IMR-90 (cell line): ENCODE measurements around the gene SH2D4B. TPM values are rescaled to one million over a fixed set of nuclear protein-coding genes. Genes with fewer than 3 reads are reported as not detected.

Experiments used
- ATAC-seq: fragments of 200-7000 bp; cut with Tn5 transposase; 2 replicates; pipeline ENCODE4 v1.9.1; 2020; ENCODE audit warnings: low read depth, mild to moderate bottlenecking, moderate library complexity
- BruUV-seq: library from RNA; stranded (reverse); fragments of 400-500 nt; replicated peaks from 2 replicates; lab custom pipeline; 2021; lab: Mats Ljungman, UMichigan
- CTCF ChIA-PET: fragments of 300-600 bp; formaldehyde crosslinking; extraction: SDS; loops from one replicate; lab custom pipeline; 2021; ENCODE audit warnings: antibody characterized with exemption; lab: Yijun Ruan, JAX
- POLR2A ChIA-PET: fragments of 300-600 bp; sonication (Branson Sonifier 250); formaldehyde crosslinking; loops from one replicate; lab custom pipeline; 2022; ENCODE audit warnings: antibody characterized with exemption; ENCODE audit not compliant: unreplicated experiment; lab: Charles Lee
- DNase-seq: peaks from one replicate; pipeline ENCODE4 v3.0.0; 2013
- H2AFZ ChIP-seq: replicated peaks from 2 replicates; pipeline ENCODE3; 2013; ENCODE audit warnings: low read length, mild to moderate bottlenecking; ENCODE audit not compliant: poor library complexity
- H2AK5ac ChIP-seq: 2 replicates; pipeline ENCODE4 v1.6.1; 2013; ENCODE audit warnings: low read depth, low read length, inconsistent platforms
- H2AK9ac ChIP-seq: replicated peaks from 2 replicates; pipeline ENCODE3; 2013; ENCODE audit warnings: mild to moderate bottlenecking, low read depth, low read length, moderate library complexity; ENCODE audit not compliant: poor library complexity
- H2BK120ac ChIP-seq: 2 replicates; pipeline ENCODE4 v1.6.1; 2013; ENCODE audit warnings: low read depth, low read length, inconsistent platforms
- H2BK15ac ChIP-seq: 3 replicates; pipeline ENCODE4 v1.6.1; 2013; ENCODE audit warnings: low read depth, low read length, inconsistent platforms
- H2BK20ac ChIP-seq: 2 replicates; pipeline ENCODE4 v1.6.1; 2013; ENCODE audit warnings: low read depth, mild to moderate bottlenecking, inconsistent platforms, low read length, moderate library complexity
- H2BK5ac ChIP-seq: 2 replicates; pipeline ENCODE4 v1.6.1; 2013; ENCODE audit warnings: mild to moderate bottlenecking, low read depth, low read length, inconsistent platforms; ENCODE audit not compliant: poor library complexity, severe bottlenecking
- H3K14ac ChIP-seq: replicated peaks from 2 replicates; pipeline ENCODE4 v1.6.1; 2013; ENCODE audit warnings: low read depth, low read length, inconsistent platforms
- H3K18ac ChIP-seq: 2 replicates; pipeline ENCODE4 v1.6.1; 2013; ENCODE audit warnings: low read depth, low read length, control low read depth
- H3K23ac ChIP-seq: 2 replicates; pipeline ENCODE4 v1.6.1; 2013; ENCODE audit warnings: low read depth, low read length, inconsistent platforms
- H3K27ac ChIP-seq: 2 replicates; pipeline ENCODE4 v1.5.1; 2013; ENCODE audit warnings: mild to moderate bottlenecking, control low read depth, low read length; ENCODE audit not compliant: insufficient read depth
- H3K27me3 ChIP-seq: 2 replicates; pipeline ENCODE4 v1.6.1; 2013; ENCODE audit warnings: low read length; ENCODE audit not compliant: control insufficient read depth, insufficient read depth
- H3K36me3 ChIP-seq: 2 replicates; pipeline ENCODE4 v1.6.1; 2013; ENCODE audit warnings: low read length, mixed read lengths; ENCODE audit not compliant: control insufficient read depth, insufficient read depth
- H3K4ac ChIP-seq: 2 replicates; pipeline ENCODE4 v1.6.1; 2013; ENCODE audit warnings: low read depth, low read length, inconsistent platforms
- H3K4me1 ChIP-seq: 2 replicates; pipeline ENCODE4 v1.6.1; 2013; ENCODE audit warnings: low read length, mixed read lengths; ENCODE audit not compliant: control insufficient read depth, insufficient read depth
- H3K4me2 ChIP-seq: 2 replicates; pipeline ENCODE4 v1.6.1; 2013; ENCODE audit warnings: low read depth, mild to moderate bottlenecking, control low read depth, low read length, moderate library complexity
- H3K4me3 ChIP-seq: 2 replicates; pipeline ENCODE4 v1.5.1; 2013; ENCODE audit warnings: low read depth, mild to moderate bottlenecking, control low read depth, low read length, moderate library complexity; ENCODE audit not compliant: insufficient read depth
- H3K56ac ChIP-seq: 2 replicates; pipeline ENCODE4 v1.6.1; 2013; ENCODE audit warnings: low read length, inconsistent platforms; ENCODE audit not compliant: insufficient read depth; ENCODE audit errors: extremely low read depth
- H3K79me1 ChIP-seq, 2 experiments: 2 replicates each; pipeline ENCODE4 v1.6.1; 2013; ENCODE audit warnings: low read length in 2 of 2, inconsistent platforms in 1 of 2, low read depth in 1 of 2
- H3K9ac ChIP-seq: 2 replicates; pipeline ENCODE4 v1.6.1; 2013; ENCODE audit warnings: low read depth, low read length, control low read depth
- H3K9me1 ChIP-seq: 2 replicates; pipeline ENCODE4 v1.6.1; 2013; ENCODE audit warnings: low read length, inconsistent platforms; ENCODE audit not compliant: insufficient read depth
- H3K9me3 ChIP-seq: 2 replicates; pipeline ENCODE4 v1.6.1; 2013; ENCODE audit warnings: low read length; ENCODE audit not compliant: control insufficient read depth, insufficient read depth
- H4K20me1 ChIP-seq: 2 replicates; pipeline ENCODE4 v1.6.1; 2013; ENCODE audit warnings: low read length, inconsistent platforms; ENCODE audit not compliant: insufficient read depth
- H4K5ac ChIP-seq: 2 replicates; pipeline ENCODE4 v1.6.1; 2013; ENCODE audit warnings: mild to moderate bottlenecking, low read depth, low read length, control low read depth
- H4K8ac ChIP-seq, 2 experiments: 2 replicates each; pipeline ENCODE4 v1.6.1; 2013; ENCODE audit warnings: low read depth in 2 of 2, low read length in 2 of 2, control low read depth in 1 of 2, inconsistent platforms in 1 of 2
- H4K91ac ChIP-seq: 2 replicates; pipeline ENCODE4 v1.6.1; 2013; ENCODE audit warnings: low read depth, low read length, inconsistent platforms; ENCODE audit not compliant: insufficient read depth
- BHLHE40 ChIP-seq: fragments of 150-350 bp; IDR thresholded peaks from 2 replicates; pipeline ENCODE4 v1.6.1; 2016; ENCODE audit warnings: mild to moderate bottlenecking, low read depth, low read length
- CEBPB ChIP-seq: IDR thresholded peaks from 2 replicates; pipeline ENCODE4 v1.6.1; 2012; ENCODE audit warnings: low read depth, low read length, improper control_type of control experiment
- CHD1 ChIP-seq: IDR thresholded peaks from 2 replicates; pipeline ENCODE4 v1.6.1; 2012; ENCODE audit warnings: low read depth, low read length, improper control_type of control experiment
- MAZ ChIP-seq: IDR thresholded peaks from 2 replicates; pipeline ENCODE4 v1.6.1; 2012; ENCODE audit warnings: low read depth, mild to moderate bottlenecking, low read length, improper control_type of control experiment, moderate library complexity, borderline replicate concordance
- NFE2L2 ChIP-seq: fragments of 150-350 bp; IDR thresholded peaks from 2 replicates; pipeline ENCODE4 v1.6.1; 2016; ENCODE audit warnings: low read depth, mild to moderate bottlenecking, low read length
- POLR2A ChIP-seq: IDR thresholded peaks from 2 replicates; pipeline ENCODE4 v1.6.1; 2012; ENCODE audit warnings: mild to moderate bottlenecking, low read depth, low read length
- RCOR1 ChIP-seq: IDR thresholded peaks from 2 replicates; pipeline ENCODE4 v1.6.1; 2012; ENCODE audit warnings: mild to moderate bottlenecking, low read length, improper control_type of control experiment; ENCODE audit not compliant: insufficient replicate concordance
- RFX5 ChIP-seq: IDR thresholded peaks from 2 replicates; pipeline ENCODE4 v1.8.0; 2012; ENCODE audit warnings: low read depth, mild to moderate bottlenecking, low read length, moderate library complexity
- WGBS, 2 experiments: methylation state at CpG; one replicate each; pipeline versions ENCODE4 v1.1.5 to v1.1.7; 2013; ENCODE audit warnings: missing lambda C conversion rate in 2 of 2; ENCODE audit not compliant: insufficient read length in 1 of 2; ENCODE audit errors: extremely low coverage in 2 of 2; 5-methylcytosine and 5-hydroxymethylcytosine counted together
- dilution Hi-C: fragments of 300-500 bp; cut with HindIII; formaldehyde crosslinking; loops from one replicate; pipeline ENCODE4 v1.14.3; 2018; ENCODE audit warnings: low sequenced_read_pairs; ENCODE audit not compliant: unreplicated experiment
- in situ Hi-C: fragments of 300-500 bp; cut with MboI; formaldehyde crosslinking; loops from 3 replicates; pipeline ENCODE4 v1.14.3; 2019; ENCODE audit warnings: low sequenced_read_pairs, inconsistent platforms, mixed read lengths
- intact Hi-C: fragments of 100-400 bp; cut with micrococcal nuclease; formaldehyde crosslinking; loops from 2 replicates; pipeline ENCODE4 v1.10.0; 2022
- polyA plus RNA-seq, 3 experiments: library from polyadenylated mRNA; depleted of rRNA; stranded (reverse); fragments of >200 nt; gene quantifications; 2 replicates each; pipeline ENCODE4 v1.2.3, GENCODE V29; 2012; ENCODE audit warnings: low replicate concordance in 1 of 3
- total RNA-seq: library from RNA; depleted of rRNA; stranded (reverse); fragments of >200 nt; gene quantifications from 2 replicates; pipeline ENCODE4 v1.2.3, GENCODE V29; 2012
- TF ChIP-seq, protein P1 (sequence below): conservative IDR thresholded peaks from 2 replicates; pipeline ENCODE4 v1.5.1; 2012; ENCODE audit warnings: mild to moderate bottlenecking, low read depth, low read length, improper control_type of control experiment
- TF ChIP-seq, protein P2 (sequence below): fragments of 150-350 bp; IDR thresholded peaks from 2 replicates; pipeline ENCODE4 v1.6.1; 2016; ENCODE audit warnings: low read depth, mild to moderate bottlenecking, low read length, moderate library complexity, borderline replicate concordance

SH2D4B gene
- total and polyA plus RNA-seq, 2 of the 4 experiments (the other 2 are of a cell fraction) = not detected

DNA sequence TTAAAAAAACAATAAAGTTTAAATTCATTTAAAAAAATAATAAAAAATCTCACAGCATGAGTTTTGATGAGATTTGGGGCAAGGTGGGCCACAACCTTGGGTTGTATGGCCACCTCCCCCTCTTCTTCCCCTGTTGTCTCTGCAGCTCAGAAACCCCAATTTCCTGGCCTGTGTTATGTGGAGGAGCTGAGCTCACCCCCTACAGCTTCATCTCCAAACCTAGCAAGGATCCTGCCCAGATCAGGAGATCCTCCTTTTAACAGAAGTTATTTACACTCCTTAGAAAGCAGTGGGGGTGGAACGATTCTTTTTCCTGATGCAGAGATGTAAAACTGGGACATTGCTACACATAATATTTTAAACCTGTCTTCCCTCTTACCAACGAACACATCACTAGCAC lies 6.9 kb upstream of the SH2D4B start:
- DNase-seq (no peak), ATAC-seq (no peak)
- intact Hi-C loops (no loop called here), dilution Hi-C loops (no loop called here), in situ Hi-C loops (no loop called here)
- no peaks in the 10 kb centered on the region for H3K4me1 ChIP-seq
- no peak overlapping the region for H2AK5ac ChIP-seq
- BruUV-seq = no TSS peak
- no peak overlapping the region for H2AK9ac ChIP-seq
- H4K5ac ChIP-seq = no peak overlapping the region
- H3K9me1 ChIP-seq = no peaks in the 10 kb centered on the region
- no peak overlapping the region for H4K8ac ChIP-seq
- H3K4me3 ChIP-seq = no peak overlapping the region
- H3K18ac ChIP-seq = no peak overlapping the region
- no peak overlapping the region for H2BK20ac ChIP-seq
- H3K9me3 ChIP-seq = no peaks in the 10 kb centered on the region
- H3K36me3 ChIP-seq = no peaks in the 10 kb centered on the region
- H4K20me1 ChIP-seq = no peaks in the 10 kb centered on the region
- H3K27me3 ChIP-seq = no peaks in the 10 kb centered on the region
- no peak overlapping the region for H3K14ac ChIP-seq
- no peaks in the 10 kb centered on the region for H3K79me1 ChIP-seq
- no peak overlapping the region for H3K27ac ChIP-seq
- H3K4ac ChIP-seq = no peak overlapping the region
- no peak overlapping the region for H2BK5ac ChIP-seq
- H4K91ac ChIP-seq = no peak overlapping the region
- no peak overlapping the region for H3K23ac ChIP-seq
- ChIA-PET POLR2A (no interaction called here), CTCF (no interaction called here)
- TF ChIP-seq RCOR1 = no peak
- TF ChIP-seq, protein P1, sequence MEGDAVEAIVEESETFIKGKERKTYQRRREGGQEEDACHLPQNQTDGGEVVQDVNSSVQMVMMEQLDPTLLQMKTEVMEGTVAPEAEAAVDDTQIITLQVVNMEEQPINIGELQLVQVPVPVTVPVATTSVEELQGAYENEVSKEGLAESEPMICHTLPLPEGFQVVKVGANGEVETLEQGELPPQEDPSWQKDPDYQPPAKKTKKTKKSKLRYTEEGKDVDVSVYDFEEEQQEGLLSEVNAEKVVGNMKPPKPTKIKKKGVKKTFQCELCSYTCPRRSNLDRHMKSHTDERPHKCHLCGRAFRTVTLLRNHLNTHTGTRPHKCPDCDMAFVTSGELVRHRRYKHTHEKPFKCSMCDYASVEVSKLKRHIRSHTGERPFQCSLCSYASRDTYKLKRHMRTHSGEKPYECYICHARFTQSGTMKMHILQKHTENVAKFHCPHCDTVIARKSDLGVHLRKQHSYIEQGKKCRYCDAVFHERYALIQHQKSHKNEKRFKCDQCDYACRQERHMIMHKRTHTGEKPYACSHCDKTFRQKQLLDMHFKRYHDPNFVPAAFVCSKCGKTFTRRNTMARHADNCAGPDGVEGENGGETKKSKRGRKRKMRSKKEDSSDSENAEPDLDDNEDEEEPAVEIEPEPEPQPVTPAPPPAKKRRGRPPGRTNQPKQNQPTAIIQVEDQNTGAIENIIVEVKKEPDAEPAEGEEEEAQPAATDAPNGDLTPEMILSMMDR = no peak
- TF ChIP-seq RFX5 = no peak
- TF ChIP-seq CHD1 = no peak
- TF ChIP-seq POLR2A = no peak
- TF ChIP-seq CEBPB = no peak
- no peak for TF ChIP-seq BHLHE40
- TF ChIP-seq MAZ = no peak
- TF ChIP-seq NFE2L2 = no peak
- TF ChIP-seq, protein P2, sequence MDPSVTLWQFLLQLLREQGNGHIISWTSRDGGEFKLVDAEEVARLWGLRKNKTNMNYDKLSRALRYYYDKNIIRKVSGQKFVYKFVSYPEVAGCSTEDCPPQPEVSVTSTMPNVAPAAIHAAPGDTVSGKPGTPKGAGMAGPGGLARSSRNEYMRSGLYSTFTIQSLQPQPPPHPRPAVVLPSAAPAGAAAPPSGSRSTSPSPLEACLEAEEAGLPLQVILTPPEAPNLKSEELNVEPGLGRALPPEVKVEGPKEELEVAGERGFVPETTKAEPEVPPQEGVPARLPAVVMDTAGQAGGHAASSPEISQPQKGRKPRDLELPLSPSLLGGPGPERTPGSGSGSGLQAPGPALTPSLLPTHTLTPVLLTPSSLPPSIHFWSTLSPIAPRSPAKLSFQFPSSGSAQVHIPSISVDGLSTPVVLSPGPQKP = no peak
- no peak overlapping the region for H2BK120ac ChIP-seq
- no peak overlapping the region for H2BK15ac ChIP-seq
- WGBS, 2 experiments = 13% methylated on average over 1 of the region's 2 CpGs; no CpG with 5 or more reads in 1 of the 2 experiments
- H2AFZ ChIP-seq = no peak overlapping the region
- no peak overlapping the region for H3K4me2 ChIP-seq
- H3K9ac ChIP-seq = no peak overlapping the region
- no peak overlapping the region for H3K56ac ChIP-seq
